ENCODE results near the gene PTPRR. TPM values are rescaled to one million over a fixed set of nuclear protein-coding genes. Genes with fewer than 3 reads are reported as not detected.

PTPRR gene
- total RNA-seq, 1 experiment from 2014 or later, result 0.46 TPM

GRCh38 chr12:70960484-70960883, 39.9 kb upstream of the PTPRR start (continued):
- TF ChIP-seq ZBTB43 (CRISPR knock-in tag; IDR thresholded peaks at IDR 0.05), result no peak
- no peak for TF ChIP-seq FOXP1 (CRISPR knock-in tag; IDR thresholded peaks at IDR 0.05; ENCODE audit: borderline replicate concordance)

GRCh38 chr12:70955415-70955814, 34.9 kb upstream of the PTPRR start:
- Mint-ChIP-seq H3K36me3 (no peaks in the 10 kb centered on the region), H3K27me3 (ENCODE audit: low read depth) (no peaks in the 10 kb centered on the region), H3K9me3 (no peaks in the 10 kb centered on the region), H3K4me3 (no peak overlapping the region), H3K4me1 (no peaks in the 10 kb centered on the region), H3K27ac (no peak overlapping the region)
- DNase-seq (ENCODE audit: low spot score) (no peak), ATAC-seq (no peak)
- ChIA-PET POLR2A (no interaction called here), CTCF (no interaction called here)
- no peak for TF ChIP-seq STAT6 (CRISPR knock-in tag; conservative IDR thresholded peaks at IDR 0.05; ENCODE audit: low read depth)
- no peak for TF ChIP-seq FOXP1 (CRISPR knock-in tag; IDR thresholded peaks at IDR 0.05; ENCODE audit: borderline replicate concordance)
- TF ChIP-seq CTCF (IDR thresholded peaks at IDR 0.05), result no peak
- no peak for TF ChIP-seq E2F4 (CRISPR knock-in tag; IDR thresholded peaks at IDR 0.05; ENCODE audit: borderline replicate concordance, low read depth)
- no peak for TF ChIP-seq PRRX2 (CRISPR knock-in tag; IDR thresholded peaks at IDR 0.05)
- TF ChIP-seq ATF6 (CRISPR knock-in tag; IDR thresholded peaks at IDR 0.05), result no peak
- TF ChIP-seq SMAD3 (CRISPR knock-in tag; IDR thresholded peaks at IDR 0.05; ENCODE audit: borderline replicate concordance), result no peak
- TF ChIP-seq, protein P1, sequence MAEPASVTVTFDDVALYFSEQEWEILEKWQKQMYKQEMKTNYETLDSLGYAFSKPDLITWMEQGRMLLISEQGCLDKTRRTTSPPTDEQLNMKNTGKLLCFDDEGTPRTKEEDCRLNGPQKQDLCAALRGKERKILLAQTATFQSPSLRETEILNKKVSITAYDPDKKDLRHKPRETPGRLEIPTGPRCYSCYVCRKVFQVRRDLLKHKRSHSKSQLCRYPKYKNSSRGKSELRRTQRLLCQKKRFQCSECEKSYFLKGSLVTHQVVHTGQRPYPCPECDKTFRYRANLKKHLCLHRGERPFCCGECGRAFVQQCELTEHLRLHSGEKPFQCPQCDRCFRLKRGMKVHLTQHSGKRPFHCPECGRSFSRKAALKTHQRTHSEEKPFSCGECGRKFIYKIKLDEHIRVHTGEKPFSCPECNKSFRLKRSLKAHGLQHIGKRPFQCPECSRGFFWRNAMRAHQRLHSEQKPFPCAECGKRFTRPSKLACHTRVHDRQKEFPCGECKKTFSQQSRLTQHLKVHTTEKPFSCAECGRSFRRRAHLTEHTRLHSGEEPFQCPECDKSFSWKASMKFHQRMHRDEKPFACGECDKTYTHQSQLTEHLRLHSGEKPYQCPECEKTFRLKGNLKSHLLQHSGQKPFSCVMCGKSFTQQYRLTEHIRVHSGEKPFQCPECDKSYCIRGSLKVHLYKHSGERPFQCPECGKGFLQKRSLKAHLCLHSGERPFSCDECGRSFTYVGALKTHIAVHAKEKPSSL (CRISPR knock-in tag; conservative IDR thresholded peaks at IDR 0.05), result no peak
- no peak for TF ChIP-seq NR2C2 (CRISPR knock-in tag; IDR thresholded peaks at IDR 0.05)
- no peak for TF ChIP-seq GRHL2 (CRISPR knock-in tag; IDR thresholded peaks at IDR 0.05; ENCODE audit: insufficient replicate concordance, severe bottlenecking)
- no peak for TF ChIP-seq ATF2 (CRISPR knock-in tag; IDR thresholded peaks at IDR 0.05; ENCODE audit: borderline replicate concordance, low read depth)
- TF ChIP-seq, protein P2, sequence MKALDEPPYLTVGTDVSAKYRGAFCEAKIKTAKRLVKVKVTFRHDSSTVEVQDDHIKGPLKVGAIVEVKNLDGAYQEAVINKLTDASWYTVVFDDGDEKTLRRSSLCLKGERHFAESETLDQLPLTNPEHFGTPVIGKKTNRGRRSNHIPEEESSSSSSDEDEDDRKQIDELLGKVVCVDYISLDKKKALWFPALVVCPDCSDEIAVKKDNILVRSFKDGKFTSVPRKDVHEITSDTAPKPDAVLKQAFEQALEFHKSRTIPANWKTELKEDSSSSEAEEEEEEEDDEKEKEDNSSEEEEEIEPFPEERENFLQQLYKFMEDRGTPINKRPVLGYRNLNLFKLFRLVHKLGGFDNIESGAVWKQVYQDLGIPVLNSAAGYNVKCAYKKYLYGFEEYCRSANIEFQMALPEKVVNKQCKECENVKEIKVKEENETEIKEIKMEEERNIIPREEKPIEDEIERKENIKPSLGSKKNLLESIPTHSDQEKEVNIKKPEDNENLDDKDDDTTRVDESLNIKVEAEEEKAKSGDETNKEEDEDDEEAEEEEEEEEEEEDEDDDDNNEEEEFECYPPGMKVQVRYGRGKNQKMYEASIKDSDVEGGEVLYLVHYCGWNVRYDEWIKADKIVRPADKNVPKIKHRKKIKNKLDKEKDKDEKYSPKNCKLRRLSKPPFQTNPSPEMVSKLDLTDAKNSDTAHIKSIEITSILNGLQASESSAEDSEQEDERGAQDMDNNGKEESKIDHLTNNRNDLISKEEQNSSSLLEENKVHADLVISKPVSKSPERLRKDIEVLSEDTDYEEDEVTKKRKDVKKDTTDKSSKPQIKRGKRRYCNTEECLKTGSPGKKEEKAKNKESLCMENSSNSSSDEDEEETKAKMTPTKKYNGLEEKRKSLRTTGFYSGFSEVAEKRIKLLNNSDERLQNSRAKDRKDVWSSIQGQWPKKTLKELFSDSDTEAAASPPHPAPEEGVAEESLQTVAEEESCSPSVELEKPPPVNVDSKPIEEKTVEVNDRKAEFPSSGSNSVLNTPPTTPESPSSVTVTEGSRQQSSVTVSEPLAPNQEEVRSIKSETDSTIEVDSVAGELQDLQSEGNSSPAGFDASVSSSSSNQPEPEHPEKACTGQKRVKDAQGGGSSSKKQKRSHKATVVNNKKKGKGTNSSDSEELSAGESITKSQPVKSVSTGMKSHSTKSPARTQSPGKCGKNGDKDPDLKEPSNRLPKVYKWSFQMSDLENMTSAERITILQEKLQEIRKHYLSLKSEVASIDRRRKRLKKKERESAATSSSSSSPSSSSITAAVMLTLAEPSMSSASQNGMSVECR (CRISPR knock-in tag; IDR thresholded peaks at IDR 0.05; ENCODE audit: borderline replicate concordance), result no peak
- no peak for TF ChIP-seq ZNF512 (CRISPR knock-in tag; IDR thresholded peaks at IDR 0.05; ENCODE audit: borderline replicate concordance)
- no peak for TF ChIP-seq RELA (CRISPR knock-in tag; IDR thresholded peaks at IDR 0.05; ENCODE audit: borderline replicate concordance)

Data from WTC11 (cell line).